Progenitor cell of endocrine pancreas (in vitro differentiated cells): ENCODE data around the gene PTGR2. TPM values are rescaled to one million over a fixed set of nuclear protein-coding genes. Genes with fewer than 3 reads are reported as not detected.

Experiments
- DNase-seq: peaks from one replicate; pipeline ENCODE4 v3.0.0; 2021; ENCODE audit warnings: low spot score; ENCODE audit not compliant: unreplicated experiment
- H3K27ac Mint-ChIP-seq: 2 replicates; pipeline ENCODE4 v1.8.0; 2021; ENCODE audit warnings: mild to moderate bottlenecking, moderate library complexity, mixed read lengths
- H3K27me3 Mint-ChIP-seq: 2 replicates; pipeline ENCODE4 v1.8.0; 2021; ENCODE audit warnings: mixed read lengths
- H3K36me3 Mint-ChIP-seq: 2 replicates; pipeline ENCODE4 v1.8.0; 2022; ENCODE audit warnings: mixed read lengths; ENCODE audit not compliant: insufficient read depth
- H3K4me1 Mint-ChIP-seq: 2 replicates; pipeline ENCODE4 v1.8.0; 2021; ENCODE audit warnings: low read depth, mixed read lengths
- H3K4me3 Mint-ChIP-seq: 2 replicates; pipeline ENCODE4 v1.8.0; 2021; ENCODE audit warnings: low read depth, mild to moderate bottlenecking, moderate library complexity, mixed read lengths
- H3K9me3 Mint-ChIP-seq: 2 replicates; pipeline ENCODE4 v1.8.0; 2021; ENCODE audit warnings: low read depth, mixed read lengths
- CTCF ChIP-seq: fragments of 200-600 bp; sonication (generic); IDR thresholded peaks from one replicate; pipeline ENCODE4 v1.5.0; 2021; ENCODE audit warnings: antibody characterized with exemption, mild to moderate bottlenecking; ENCODE audit not compliant: unreplicated experiment
- total RNA-seq: library from RNA; stranded (reverse); gene quantifications from 2 replicates; pipeline ENCODE4 v1.2.1, GENCODE V29; 2021

Gene PTGR2
- total RNA-seq, 1 donor from 2014 or later, result 11.0 TPM

DNA sequence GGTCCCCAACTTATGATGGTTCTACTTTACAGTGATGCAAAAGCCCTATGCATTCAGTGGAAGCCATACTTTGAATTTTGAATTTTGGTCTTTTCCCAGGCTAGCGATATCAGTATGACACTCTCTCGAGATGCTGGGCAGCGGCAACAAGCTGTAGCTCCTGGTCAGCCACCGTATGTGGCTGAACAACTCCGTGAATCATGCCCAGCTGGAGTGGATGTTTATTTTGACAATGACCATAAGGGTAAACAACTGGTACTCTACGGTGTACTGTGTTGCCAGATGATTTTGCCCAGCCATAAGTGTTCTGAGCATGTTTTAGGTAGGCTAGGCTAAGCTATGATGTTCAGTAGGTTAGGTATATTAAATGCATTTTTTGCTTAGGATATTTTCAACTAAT lies 26.8 kb downstream of the PTGR2 start:
- H3K27me3 Mint-ChIP-seq, result no peaks in the 10 kb centered on the region

DNA sequence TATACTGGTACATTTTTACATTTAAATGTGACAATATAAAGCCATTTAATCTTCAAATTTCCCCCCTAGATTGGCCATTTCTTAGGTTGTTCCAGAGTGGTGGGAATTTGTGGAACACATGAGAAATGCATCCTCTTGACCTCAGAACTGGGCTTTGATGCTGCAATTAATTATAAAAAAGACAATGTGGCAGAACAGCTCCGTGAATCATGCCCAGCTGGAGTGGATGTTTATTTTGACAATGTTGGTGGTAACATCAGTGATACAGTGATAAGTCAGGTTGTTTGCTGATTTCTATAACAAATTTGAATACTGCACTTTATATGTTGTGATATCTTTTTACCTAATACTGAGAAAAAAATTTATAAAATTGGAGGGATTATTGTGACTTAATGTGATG lies 27.4 kb downstream of the PTGR2 start:
- Mint-ChIP-seq H3K36me3 (no peaks in the 10 kb centered on the region), H3K27ac (no peak overlapping the region), H3K4me1 (peaks cover 3% of the 10 kb centered on the region), H3K27me3 (no peaks in the 10 kb centered on the region), H3K4me3 (no peak overlapping the region), H3K9me3 (no peaks in the 10 kb centered on the region)
- no peak for DNase-seq
- no peak for TF ChIP-seq CTCF

More for the DNA sequence above, 26.8 kb downstream of the PTGR2 start:
- Mint-ChIP-seq H3K36me3 (no peaks in the 10 kb centered on the region), H3K9me3 (no peaks in the 10 kb centered on the region), H3K4me1 (peaks cover 3% of the 10 kb centered on the region), H3K27ac (no peak overlapping the region), H3K4me3 (no peak overlapping the region)
- DNase-seq, result no peak
- TF ChIP-seq CTCF, result no peak

DNA sequence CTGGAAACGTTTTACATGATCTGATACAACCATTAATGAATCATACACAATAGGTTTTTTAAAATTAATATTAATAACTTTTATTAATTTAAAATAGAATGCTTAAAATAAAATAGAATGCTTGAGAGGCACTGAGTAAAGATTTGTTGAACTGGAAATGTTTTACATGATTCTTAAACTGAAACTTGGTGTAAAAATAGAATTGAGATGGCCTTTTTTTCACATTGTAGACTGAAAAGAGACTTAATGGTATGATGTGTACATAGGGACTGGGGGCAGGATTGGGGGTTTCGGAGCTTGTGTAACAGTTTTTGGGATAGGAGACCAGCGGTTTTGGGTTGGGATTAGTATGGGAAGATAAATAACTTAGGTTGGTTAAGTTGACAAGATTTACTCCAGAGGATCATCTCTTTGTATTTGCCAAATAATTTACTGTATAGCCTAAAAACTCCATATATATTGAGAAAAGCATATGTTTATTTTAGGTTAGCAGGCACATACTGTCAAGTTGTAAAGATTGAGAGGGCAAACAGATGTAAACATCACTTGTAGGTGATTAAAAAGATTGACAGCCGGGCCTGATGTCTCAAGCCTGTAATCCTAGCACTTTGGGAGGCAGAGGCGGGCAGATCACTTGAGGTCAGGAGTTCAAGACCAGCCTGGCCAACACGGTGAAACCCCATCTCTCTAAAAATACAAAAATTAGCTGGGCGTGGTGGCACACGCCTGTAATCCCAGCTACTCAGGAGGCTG lies 33.0 kb downstream of the PTGR2 start:
- DNase-seq, result no peak
- H3K27ac Mint-ChIP-seq, result peak overlapping the region; percentile 69
- peaks cover 28% of the 10 kb centered on the region for H3K4me1 Mint-ChIP-seq
- no peaks in the 10 kb centered on the region for H3K36me3 Mint-ChIP-seq
- H3K27me3 Mint-ChIP-seq, result no peaks in the 10 kb centered on the region
- H3K4me3 Mint-ChIP-seq, result peak overlapping the region; percentile 68
- TF ChIP-seq CTCF, result no peak
- no peaks in the 10 kb centered on the region for H3K9me3 Mint-ChIP-seq

DNA sequence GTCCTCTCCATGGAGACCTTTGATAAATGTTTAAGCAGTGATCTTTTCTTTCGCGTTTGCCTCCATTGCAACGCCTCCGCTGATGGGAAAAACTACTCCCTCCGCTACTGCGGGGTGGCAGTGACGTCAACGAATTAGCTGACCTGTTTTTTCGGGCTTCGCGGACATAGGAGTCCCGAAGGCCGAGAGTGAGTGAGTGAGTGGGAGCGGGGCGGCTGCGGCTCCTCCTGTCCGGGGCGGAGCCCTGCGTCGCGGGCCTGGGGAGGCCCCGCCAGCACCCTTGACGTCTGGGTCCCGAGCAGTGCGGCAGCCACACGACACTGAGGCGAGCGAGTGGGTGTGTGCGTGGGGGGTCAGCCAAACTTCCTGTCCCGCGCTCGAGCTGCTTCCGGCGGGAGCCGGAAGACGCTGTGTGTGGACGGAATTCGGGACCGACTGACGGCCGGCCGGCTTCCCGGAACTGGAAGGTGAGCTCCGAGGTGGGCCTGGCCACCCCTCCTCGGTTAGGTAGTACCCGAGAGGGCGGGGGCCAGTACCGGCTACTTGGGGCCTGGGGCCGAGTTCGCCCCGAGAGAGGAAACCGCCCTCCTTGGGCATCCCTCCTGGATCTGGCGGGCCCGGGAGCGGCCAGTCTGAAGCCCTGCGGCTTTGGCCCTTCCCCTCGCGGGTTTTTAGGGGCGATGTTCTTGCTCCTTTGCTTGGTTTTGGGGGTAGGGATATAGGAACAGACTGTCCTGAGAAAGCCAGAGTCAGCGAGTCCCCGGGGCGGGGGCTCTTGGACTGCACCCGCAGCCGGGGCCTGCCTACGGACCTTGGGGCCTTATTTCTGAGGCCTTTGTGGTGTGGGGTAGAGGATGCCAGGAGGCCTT lies 35.1 kb downstream of the PTGR2 start, which contains the start of gene ZNF410:
Gene ZNF410 (plus strand): TSS at position 411 of the 869 bp plus-strand sequence. CDS start 5,317 bp downstream, outside the sequence.
- no peak for TF ChIP-seq CTCF
- H3K9me3 Mint-ChIP-seq, result no peaks in the 10 kb centered on the region
- H3K27ac Mint-ChIP-seq, result peak within 1 kb of the TSS; percentile 99
- H3K4me3 Mint-ChIP-seq, result peak within 1 kb of the TSS; percentile 94
- no peaks in the 10 kb centered on the region for H3K36me3 Mint-ChIP-seq
- H3K27me3 Mint-ChIP-seq, result no peaks in the 10 kb centered on the region
- H3K4me1 Mint-ChIP-seq, result peaks cover 28% of the 10 kb centered on the region
- peak; percentile 75 for DNase-seq

DNA sequence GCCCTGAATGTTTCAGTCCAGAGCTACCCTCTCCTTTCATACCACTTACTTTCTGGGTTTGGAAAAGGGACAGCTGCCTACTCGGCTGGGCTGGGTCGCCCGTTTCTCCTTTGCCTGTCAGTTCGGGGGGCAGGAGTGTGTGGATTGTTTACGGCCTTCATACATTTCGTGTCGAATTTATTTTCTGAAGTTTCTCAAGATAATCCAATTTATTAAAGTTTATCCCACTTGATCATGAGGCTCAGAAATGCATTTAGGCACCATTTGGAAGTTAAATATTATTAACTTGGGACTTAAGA lies 35.6 kb downstream of the PTGR2 start:
- H3K27me3 Mint-ChIP-seq, result no peaks in the 10 kb centered on the region
- no peak for TF ChIP-seq CTCF
- DNase-seq, result no peak
- peaks cover 28% of the 10 kb centered on the region for H3K4me1 Mint-ChIP-seq
- peak overlapping the region; percentile 94 for H3K4me3 Mint-ChIP-seq
- no peaks in the 10 kb centered on the region for H3K9me3 Mint-ChIP-seq
- no peaks in the 10 kb centered on the region for H3K36me3 Mint-ChIP-seq
- peak overlapping the region; percentile 99 for H3K27ac Mint-ChIP-seq
